ENCODE measurements around the gene RPL5.

GRCh38 chr1:92826792-92827191 lies 5.0 kb upstream of the RPL5 start:
- no peak for TF ChIP-seq CTCF (IDR thresholded peaks at IDR 0.05)
- no peak for TF ChIP-seq POLR2A (IDR thresholded peaks at IDR 0.05)

All from right lobe of liver (tissue), 4 donors.